T-helper 1 cell treated with Interleukin-12 subunit alpha and Interleukin-12 subunit beta and Interleukin-4 antibody, amounts not matched to agents 30 μg/mL and 1 μg/mL, for 36 hours (primary cell): ENCODE data around the gene ANKUB1.

Experiments
- H3K27ac Mint-ChIP-seq: one replicate; pipeline ENCODE4 v1.8.0; 2021; ENCODE audit warnings: mild to moderate bottlenecking, mixed read lengths
- H3K27me3 Mint-ChIP-seq: one replicate; pipeline ENCODE4 v1.8.0; 2021; ENCODE audit warnings: low read depth, mixed read lengths
- H3K36me3 Mint-ChIP-seq: one replicate; pipeline ENCODE4 v1.8.0; 2021; ENCODE audit warnings: low read depth, mixed read lengths
- H3K4me1 Mint-ChIP-seq: one replicate; pipeline ENCODE4 v1.8.0; 2021; ENCODE audit warnings: low read depth, mixed read lengths
- H3K4me3 Mint-ChIP-seq: one replicate; pipeline ENCODE4 v1.8.0; 2021; ENCODE audit warnings: mild to moderate bottlenecking, moderate library complexity, mixed read lengths
- H3K9me3 Mint-ChIP-seq: one replicate; pipeline ENCODE4 v1.8.0; 2021; ENCODE audit warnings: mixed read lengths

Gene ANKUB1

GRCh38 chr3:149723781-149724180, 68.6 kb downstream of the ANKUB1 start:
- Mint-ChIP-seq H3K27ac (no peak overlapping the region), H3K9me3 (peaks cover 16% of the 10 kb centered on the region), H3K27me3 (peaks cover 12% of the 10 kb centered on the region), H3K4me1 (no peaks in the 10 kb centered on the region), H3K36me3 (peaks cover 1% of the 10 kb centered on the region), H3K4me3 (no peak overlapping the region)

GRCh38 chr3:149720918-149721317, 71.4 kb downstream of the ANKUB1 start:
- H3K36me3 Mint-ChIP-seq = peaks cover 1% of the 10 kb centered on the region
- no peak overlapping the region for H3K27ac Mint-ChIP-seq

GRCh38 chr3:149717391-149718056, 74.8 kb downstream of the ANKUB1 start:
- no peaks in the 10 kb centered on the region for H3K36me3 Mint-ChIP-seq
- H3K9me3 Mint-ChIP-seq = peaks cover 16% of the 10 kb centered on the region
- no peaks in the 10 kb centered on the region for H3K27me3 Mint-ChIP-seq
- no peak overlapping the region for H3K27ac Mint-ChIP-seq
- no peak overlapping the region for H3K4me3 Mint-ChIP-seq
- no peaks in the 10 kb centered on the region for H3K4me1 Mint-ChIP-seq

More at GRCh38 chr3:149720918-149721317, 71.4 kb downstream of the ANKUB1 start:
- Mint-ChIP-seq H3K4me1 (no peaks in the 10 kb centered on the region), H3K4me3 (no peak overlapping the region), H3K27me3 (peaks cover 12% of the 10 kb centered on the region), H3K9me3 (peaks cover 16% of the 10 kb centered on the region)

DNA sequence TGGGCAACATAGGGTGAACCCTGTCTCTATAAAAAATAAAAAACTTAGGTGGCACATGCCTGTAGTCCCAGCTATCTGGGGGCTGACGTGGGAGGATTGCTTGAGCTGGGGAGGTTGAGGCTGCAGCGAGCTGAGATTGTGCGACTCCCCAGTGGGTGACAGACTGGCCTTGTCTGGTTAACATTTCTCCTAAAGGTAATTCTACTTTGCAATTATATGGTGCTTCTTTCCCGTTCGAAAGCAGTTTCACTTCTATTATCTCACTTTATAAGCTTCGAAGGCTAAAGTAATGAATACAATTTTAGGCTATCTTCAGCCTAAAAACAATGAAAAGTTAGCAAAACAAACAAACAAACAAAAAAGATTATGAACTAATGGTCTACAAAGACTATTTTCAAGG, 75.4 kb downstream of the ANKUB1 start:
- H3K4me3 Mint-ChIP-seq = no peak overlapping the region

GRCh38 chr3:149715247-149715646, 77.1 kb downstream of the ANKUB1 start:
- Mint-ChIP-seq H3K27me3 (no peaks in the 10 kb centered on the region), H3K27ac (no peak overlapping the region), H3K4me3 (no peak overlapping the region), H3K36me3 (no peaks in the 10 kb centered on the region), H3K9me3 (no peaks in the 10 kb centered on the region), H3K4me1 (no peaks in the 10 kb centered on the region)

More for the DNA sequence above, 75.4 kb downstream of the ANKUB1 start:
- Mint-ChIP-seq H3K4me1 (no peaks in the 10 kb centered on the region), H3K27ac (no peak overlapping the region), H3K36me3 (no peaks in the 10 kb centered on the region), H3K9me3 (peaks cover 16% of the 10 kb centered on the region), H3K27me3 (no peaks in the 10 kb centered on the region)

GRCh38 chr3:149713730-149714654, 78.4 kb downstream of the ANKUB1 start:
- Mint-ChIP-seq H3K4me3 (no peak overlapping the region), H3K27me3 (no peaks in the 10 kb centered on the region), H3K9me3 (no peaks in the 10 kb centered on the region), H3K27ac (no peak overlapping the region), H3K4me1 (no peaks in the 10 kb centered on the region), H3K36me3 (no peaks in the 10 kb centered on the region)
